Measurements from ENCODE around the gene ZBTB7B. TPM values are rescaled to one million over a fixed set of nuclear protein-coding genes. Genes with fewer than 3 reads are reported as not detected.

Gene ZBTB7B
- total RNA-seq, 1 experiment from 2014 or later, result 38.3 TPM

DNA sequence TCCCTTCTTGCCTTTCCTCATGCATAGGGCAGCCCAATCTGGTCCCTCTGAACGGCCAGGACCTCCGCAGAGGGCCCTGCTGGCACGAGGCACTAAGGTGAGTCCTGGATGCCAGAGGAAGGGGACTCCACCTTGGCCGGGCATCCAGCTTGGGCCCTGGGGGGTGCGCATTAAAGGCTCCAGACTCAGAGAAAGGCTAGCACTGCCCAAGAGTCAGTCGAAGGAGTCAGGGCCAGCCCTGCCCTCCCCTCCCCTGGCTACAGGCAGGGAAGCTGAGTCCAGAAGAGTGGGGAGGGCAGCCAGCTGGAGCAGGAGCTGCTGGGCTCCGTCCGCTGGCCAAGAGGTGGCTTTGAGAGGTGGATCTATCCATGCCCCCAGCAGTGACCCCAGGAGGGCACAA is 58.1 kb downstream of the ZBTB7B start:
- no CpG with 5 or more reads among the region's 8 CpGs for WGBS (ENCODE audit: extremely low coverage, insufficient read length, low lambda C conversion rate)
- Histone ChIP-seq H3K4me2 (ENCODE audit: insufficient read depth, insufficient read length, low read length) (no peak overlapping the region), H2AK5ac (ENCODE audit: insufficient read length, low read length) (no peak overlapping the region), H4K5ac (ENCODE audit: insufficient read length, low read depth, low read length) (no peak overlapping the region), H2BK120ac (ENCODE audit: low read depth, low read length, poor library complexity, severe bottlenecking) (no peak overlapping the region), H2BK5ac (ENCODE audit: insufficient read length, low read length) (no peak overlapping the region), H3K79me1 (ENCODE audit: insufficient read depth, low read depth, low read length, poor library complexity, severe bottlenecking) (no peaks in the 10 kb centered on the region), H3K4ac (ENCODE audit: low read depth, low read length) (no peak overlapping the region), H4K91ac (ENCODE audit: insufficient read length, low read depth, low read length) (no peak overlapping the region), H3K27ac (ENCODE audit: insufficient read length, low read depth, low read length) (no peak overlapping the region), H3K23ac (ENCODE audit: insufficient read length, low read depth, low read length) (no peak overlapping the region), H2AFZ (ENCODE audit: low read length) (no peak overlapping the region), H3T11ph (ENCODE audit: low read length) (no peak overlapping the region), H2BK15ac (ENCODE audit: low read depth, low read length) (no peak overlapping the region), H3K18ac (ENCODE audit: insufficient read length, low read depth, low read length) (no peak overlapping the region), H3K23me2 (ENCODE audit: insufficient read length, low read depth, low read length, poor library complexity, severe bottlenecking) (peaks cover 17% of the 10 kb centered on the region), H3K14ac (ENCODE audit: insufficient read depth, low read length) (no peak overlapping the region), H3K79me2 (ENCODE audit: insufficient read depth, low read length) (no peaks in the 10 kb centered on the region; the same call in 1 of the 2 replicates), H3K4me1 (ENCODE audit: insufficient read depth, low read length) (peaks cover 3% of the 10 kb centered on the region; the same call in 1 of the 2 replicates), H4K20me1 (ENCODE audit: control insufficient read depth, insufficient read depth, insufficient read length) (no peaks in the 10 kb centered on the region), H3K9me3 (ENCODE audit: control insufficient read depth, low read depth, low read length) (no peaks in the 10 kb centered on the region), H2BK12ac (ENCODE audit: insufficient read length, low read depth, low read length) (no peak overlapping the region), H3K56ac (ENCODE audit: insufficient read length, low read depth, low read length) (no peak overlapping the region), H3K9ac (ENCODE audit: extremely low read depth, insufficient read length, low read length) (no peak overlapping the region), H3K27me3 (ENCODE audit: insufficient read depth, low read length) (no peaks in the 10 kb centered on the region), H4K8ac (replicated peaks; ENCODE audit: insufficient read length, low read depth, low read length) (no peak overlapping the region), H2BK20ac (ENCODE audit: low read depth, low read length, poor library complexity, severe bottlenecking) (no peak overlapping the region)
- TF ChIP-seq, protein P1, sequence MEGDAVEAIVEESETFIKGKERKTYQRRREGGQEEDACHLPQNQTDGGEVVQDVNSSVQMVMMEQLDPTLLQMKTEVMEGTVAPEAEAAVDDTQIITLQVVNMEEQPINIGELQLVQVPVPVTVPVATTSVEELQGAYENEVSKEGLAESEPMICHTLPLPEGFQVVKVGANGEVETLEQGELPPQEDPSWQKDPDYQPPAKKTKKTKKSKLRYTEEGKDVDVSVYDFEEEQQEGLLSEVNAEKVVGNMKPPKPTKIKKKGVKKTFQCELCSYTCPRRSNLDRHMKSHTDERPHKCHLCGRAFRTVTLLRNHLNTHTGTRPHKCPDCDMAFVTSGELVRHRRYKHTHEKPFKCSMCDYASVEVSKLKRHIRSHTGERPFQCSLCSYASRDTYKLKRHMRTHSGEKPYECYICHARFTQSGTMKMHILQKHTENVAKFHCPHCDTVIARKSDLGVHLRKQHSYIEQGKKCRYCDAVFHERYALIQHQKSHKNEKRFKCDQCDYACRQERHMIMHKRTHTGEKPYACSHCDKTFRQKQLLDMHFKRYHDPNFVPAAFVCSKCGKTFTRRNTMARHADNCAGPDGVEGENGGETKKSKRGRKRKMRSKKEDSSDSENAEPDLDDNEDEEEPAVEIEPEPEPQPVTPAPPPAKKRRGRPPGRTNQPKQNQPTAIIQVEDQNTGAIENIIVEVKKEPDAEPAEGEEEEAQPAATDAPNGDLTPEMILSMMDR (conservative IDR thresholded peaks at IDR 0.05), result no peak
- DNase-seq, result no peak
- Mint-ChIP-seq H3K4me1 (peaks cover 16 to 22% of the 10 kb centered on the region in 2 experiments), H3K4me3 (no peak overlapping the region), H3K27ac (no peak overlapping the region; a peak in 1 of 7 replicates), H3K27me3 (ENCODE audit: low read depth) (peaks cover 2% of the 10 kb centered on the region), H3K36me3 (ENCODE audit: insufficient read depth in 1 of 3, low read depth in 3 of 3) (peaks cover 10 to 18% (median 15%) of the 10 kb centered on the region in 3 experiments; a peak in 6 of 7 replicates), H3K9me3 (no peaks in the 10 kb centered on the region; a peak in 1 of 5 replicates)
